HFFc6 (cell line): Measurements from ENCODE around the gene FILIP1L. TPM values are rescaled to one million over a fixed set of nuclear protein-coding genes. Genes with fewer than 3 reads are reported as not detected.
"Not testable (repeated sequence)": the region's sequence is repeated elsewhere in the genome, so short reads cannot be mapped to it uniquely, and the experiment has no call there.

ENCODE experiments used
- DNase-seq: peaks from one replicate; pipeline ENCODE4 v3.0.0-alpha.2; 2018
- H3K27ac Mint-ChIP-seq: 2 replicates; pipeline ENCODE4 v1.8.0; 2020; ENCODE audit warnings: mild to moderate bottlenecking, mixed read lengths
- H3K27me3 Mint-ChIP-seq: 2 replicates; pipeline ENCODE4 v1.8.0; 2021; ENCODE audit warnings: mild to moderate bottlenecking, moderate library complexity, mixed read lengths; ENCODE audit not compliant: insufficient read depth
- H3K36me3 Mint-ChIP-seq: 2 replicates; pipeline ENCODE4 v1.8.0; 2021; ENCODE audit warnings: low read depth, mixed read lengths
- H3K4me1 Mint-ChIP-seq: 2 replicates; pipeline ENCODE4 v1.8.0; 2020; ENCODE audit warnings: low read depth, mixed read lengths
- H3K4me3 Mint-ChIP-seq: 2 replicates; pipeline ENCODE4 v1.8.0; 2020; ENCODE audit warnings: mild to moderate bottlenecking, moderate library complexity, mixed read lengths
- H3K9me3 Mint-ChIP-seq: 2 replicates; pipeline ENCODE4 v1.8.0; 2020; ENCODE audit warnings: mild to moderate bottlenecking, mixed read lengths
- CTCF ChIP-seq: fragments of 200-600 bp; sonication (generic); IDR thresholded peaks from 2 replicates; pipeline ENCODE4 v1.5.0; 2021; ENCODE audit warnings: antibody characterized with exemption, mild to moderate bottlenecking
- total RNA-seq, 6 experiments: library from RNA; stranded (reverse); fragmentation: NEBNext Ultra II Directional; extraction: Animal tissue kit (Norgen Biotek cat#: 25700); gene quantifications; 2 replicates in 1 of 6; 3 replicates in 5 of 6; pipeline ENCODE4 v1.2.3, GENCODE V29; 2021

The FILIP1L gene
- total RNA-seq, 6 experiments from 2014 or later = 37.8 to 54.7 (median 48.2) TPM

- H3K27me3 Mint-ChIP-seq = no peaks in the 10 kb centered on the region; the same call in 1 of the 2 replicates
- H3K27ac Mint-ChIP-seq = peak overlapping the region; percentile 34; the same call in 1 of the 2 replicates
- H3K4me3 Mint-ChIP-seq = no peak overlapping the region
These were observed 269.0 kb downstream of the FILIP1L start for GRCh38 chr3:99845331-99845730.

GRCh38 chr3:99843590-99844258, 270.6 kb downstream of the FILIP1L start:
- Mint-ChIP-seq H3K9me3 (no peaks in the 10 kb centered on the region), H3K27me3 (no peaks in the 10 kb centered on the region; the same call in 1 of the 2 replicates), H3K4me3 (no peak overlapping the region), H3K4me1 (peaks cover 57% of the 10 kb centered on the region), H3K36me3 (peaks cover 10% of the 10 kb centered on the region), H3K27ac (peak overlapping the region; percentile 69)
- DNase-seq = no peak
- TF ChIP-seq CTCF = peak; percentile 38

More at GRCh38 chr3:99845331-99845730, 269.0 kb downstream of the FILIP1L start:
- Mint-ChIP-seq H3K36me3 (peaks cover 10% of the 10 kb centered on the region), H3K4me1 (peaks cover 57% of the 10 kb centered on the region), H3K9me3 (no peaks in the 10 kb centered on the region)
- TF ChIP-seq CTCF = no peak
- DNase-seq = no peak

- DNase-seq = peak; percentile 64
- H3K4me3 Mint-ChIP-seq = peak overlapping the region; percentile 44; the same call in 1 of the 2 replicates
- H3K36me3 Mint-ChIP-seq = peaks cover 10% of the 10 kb centered on the region
- H3K27me3 Mint-ChIP-seq = no peaks in the 10 kb centered on the region; the same call in 1 of the 2 replicates
- peak overlapping the region; percentile 69 for H3K27ac Mint-ChIP-seq
- peaks cover 52% of the 10 kb centered on the region for H3K4me1 Mint-ChIP-seq
- peak; percentile 92 for TF ChIP-seq CTCF
- H3K9me3 Mint-ChIP-seq = no peaks in the 10 kb centered on the region
These were observed 271.3 kb downstream of the FILIP1L start for GRCh38 chr3:99842826-99843589.

- DNase-seq, H3K36me3 Mint-ChIP-seq, H3K27me3 Mint-ChIP-seq, H3K4me3 Mint-ChIP-seq, H3K9me3 Mint-ChIP-seq, H3K27ac Mint-ChIP-seq: not testable (repeated sequence)
- H3K4me1 Mint-ChIP-seq = peaks cover 43% of the 10 kb centered on the region
These were observed 272.4 kb downstream of the FILIP1L start for GRCh38 chr3:99841949-99842348.

GRCh38 chr3:99839613-99840012, 274.7 kb downstream of the FILIP1L start:
- no peak for TF ChIP-seq CTCF
- DNase-seq = no peak
- H3K4me1 Mint-ChIP-seq = peaks cover 20% of the 10 kb centered on the region

GRCh38 chr3:99838755-99839154, 275.5 kb downstream of the FILIP1L start:
- no peak overlapping the region for H3K4me3 Mint-ChIP-seq

More at GRCh38 chr3:99839613-99840012, 274.7 kb downstream of the FILIP1L start:
- Mint-ChIP-seq H3K9me3 (no peaks in the 10 kb centered on the region), H3K36me3 (no peaks in the 10 kb centered on the region), H3K27me3 (no peaks in the 10 kb centered on the region; the same call in 1 of the 2 replicates), H3K4me3 (no peak overlapping the region), H3K27ac (no peak overlapping the region)

More at GRCh38 chr3:99838755-99839154, 275.5 kb downstream of the FILIP1L start:
- H3K36me3 Mint-ChIP-seq = no peaks in the 10 kb centered on the region
- H3K9me3 Mint-ChIP-seq = no peaks in the 10 kb centered on the region
- H3K27me3 Mint-ChIP-seq = no peaks in the 10 kb centered on the region; the same call in 1 of the 2 replicates
- peaks cover 12% of the 10 kb centered on the region for H3K4me1 Mint-ChIP-seq
- no peak for DNase-seq
- TF ChIP-seq CTCF = no peak
- H3K27ac Mint-ChIP-seq = no peak overlapping the region
